HepG2 (cell line): ENCODE data around the gene LINS1. TPM values are rescaled to one million over a fixed set of nuclear protein-coding genes. Genes with fewer than 3 reads are reported as not detected.
A peak's percentile ranks its signal among the peaks of the same experiment; 100 is the strongest.

Experiments
- AHR ChIP-seq: IDR thresholded peaks from 2 replicates; pipeline ENCODE4 v1.6.1; 2018; ENCODE audit warnings: missing genetic modification reagents, missing compliant biosample characterization
- BATF2 ChIP-seq: sonication (generic); formaldehyde crosslinking; IDR thresholded peaks from 2 replicates; pipeline ENCODE4 v1.8.0; 2022; ENCODE audit warnings: mild to moderate bottlenecking, missing genetic modification reagents, moderate library complexity
- MAFG ChIP-seq: sonication (generic); formaldehyde crosslinking; IDR thresholded peaks from 2 replicates; pipeline ENCODE4 v1.5.1; 2020; ENCODE audit warnings: mild to moderate bottlenecking, missing genetic modification reagents
- MED1 ChIP-seq: sonication (generic); formaldehyde crosslinking; IDR thresholded peaks from 2 replicates; pipeline ENCODE4 v1.4.0; 2020; ENCODE audit warnings: missing genetic modification reagents
- NCOA2 ChIP-seq: sonication (generic); formaldehyde crosslinking; IDR thresholded peaks from 2 replicates; pipeline ENCODE4 v1.8.0; 2022; ENCODE audit warnings: inconsistent platforms
- NFIB ChIP-seq: sonication (generic); formaldehyde crosslinking; IDR thresholded peaks from 2 replicates; pipeline ENCODE4 v1.9.0; 2021; ENCODE audit warnings: missing genetic modification reagents, mild to moderate bottlenecking, borderline replicate concordance
- PATZ1 ChIP-seq: sonication (generic); formaldehyde crosslinking; IDR thresholded peaks from 2 replicates; pipeline ENCODE4 v1.4.0; 2020; ENCODE audit warnings: missing genetic modification reagents
- POLR2A ChIP-seq, 2 experiments: IDR thresholded peaks; 2 replicates each; pipeline ENCODE4 v1.6.1; 2011; ENCODE audit warnings: low read depth in 2 of 2, low read length in 2 of 2, mild to moderate bottlenecking in 1 of 2, moderate library complexity in 1 of 2; ENCODE audit not compliant: insufficient read depth in 1 of 2
- PRDM15 ChIP-seq: sonication (generic); formaldehyde crosslinking; IDR thresholded peaks from 2 replicates; pipeline ENCODE4 v1.4.0; 2020; ENCODE audit warnings: missing genetic modification reagents
- RAD51 ChIP-seq: fragments of 450-650 bp; IDR thresholded peaks from 2 replicates; pipeline ENCODE4 v1.6.1; 2016; ENCODE audit warnings: borderline replicate concordance
- SNAPC5 ChIP-seq: sonication (generic); formaldehyde crosslinking; IDR thresholded peaks from 2 replicates; pipeline ENCODE4 v1.8.1; 2023; ENCODE audit warnings: mild to moderate bottlenecking, missing genetic modification reagents, borderline replicate concordance
- STAG1 ChIP-seq: sonication (generic); formaldehyde crosslinking; IDR thresholded peaks from 2 replicates; pipeline ENCODE4 v1.4.0; 2020; ENCODE audit warnings: missing genetic modification reagents
- TERF1 ChIP-seq: sonication (generic); formaldehyde crosslinking; IDR thresholded peaks from 2 replicates; pipeline ENCODE4 v1.8.0; 2022; ENCODE audit warnings: mild to moderate bottlenecking, missing genetic modification reagents, moderate library complexity
- ZNF382 ChIP-seq: sonication (generic); formaldehyde crosslinking; IDR thresholded peaks from 2 replicates; pipeline ENCODE4 v1.5.0; 2020; ENCODE audit warnings: missing genetic modification reagents, mild to moderate bottlenecking, borderline replicate concordance
- ZNF451 ChIP-seq: sonication (generic); formaldehyde crosslinking; IDR thresholded peaks from 2 replicates; pipeline ENCODE4 v1.5.0; 2020; ENCODE audit warnings: mild to moderate bottlenecking, missing genetic modification reagents
- ZNF558 ChIP-seq: sonication (generic); formaldehyde crosslinking; IDR thresholded peaks from 2 replicates; pipeline ENCODE4 v1.9.0; 2022; ENCODE audit warnings: mild to moderate bottlenecking, missing genetic modification reagents, borderline replicate concordance
- ZNF577 ChIP-seq: sonication (generic); formaldehyde crosslinking; IDR thresholded peaks from 2 replicates; pipeline ENCODE4 v1.4.0; 2020; ENCODE audit warnings: mild to moderate bottlenecking, low read depth, missing genetic modification reagents, borderline replicate concordance
- ZNF580 ChIP-seq: IDR thresholded peaks from 2 replicates; pipeline ENCODE4 v1.6.1; 2016; ENCODE audit warnings: low read depth, borderline replicate concordance
- ZNF75D ChIP-seq: sonication (generic); formaldehyde crosslinking; IDR thresholded peaks from 2 replicates; pipeline ENCODE4 v1.8.1; 2023; ENCODE audit warnings: missing genetic modification reagents, mild to moderate bottlenecking, borderline replicate concordance
- ZNF777 ChIP-seq: sonication (generic); formaldehyde crosslinking; IDR thresholded peaks from 2 replicates; pipeline ENCODE4 v1.4.0; 2020; ENCODE audit warnings: missing genetic modification reagents
- polyA plus RNA-seq, 8 experiments: library from polyadenylated mRNA; depleted of rRNA in 3 of 8; stranded (reverse) in 7 of 8; unstranded in 1 of 8; fragments of >200 nt; fragmentation: Illumina TruSeq in 4 of 8; extraction: Trizol in 4 of 8; gene quantifications; 2 replicates each; pipeline versions ENCODE4 v1.2.1 to v1.2.3, GENCODE V29; 2011 to 2016; ENCODE audit warnings: low read depth in 4 of 8, missing spikeins in 1 of 8, mixed read lengths in 1 of 8; ENCODE audit not compliant: insufficient read depth in 1 of 8
- total RNA-seq, 5 experiments: library from RNA; depleted of rRNA; stranded (reverse); fragments of >200 nt; fragmentation: Illumina TruSeq; extraction: Trizol; gene quantifications; 2 replicates each; pipeline ENCODE4 v1.2.3, GENCODE V29; 2016; ENCODE audit warnings: low read depth in 1 of 5

LINS1 gene
- total and polyA plus RNA-seq, 2 of the 13 experiments (the other 11 are each of a cell fraction or from before 2014, with no cell fraction given): 9.8 to 10.4 TPM

- TF ChIP-seq ZNF580 (no peak; the same call in 1 of the 2 replicates), PATZ1 (CRISPR knock-in tag) (peak; percentile 97), RAD51 (no peak), ZNF451 (CRISPR knock-in tag) (no peak), AHR (CRISPR knock-in tag) (no peak), ZNF558 (no peak; the same call in 1 of the 2 replicates), ZNF75D (CRISPR knock-in tag) (no peak), ZNF777 (CRISPR knock-in tag) (no peak), STAG1 (CRISPR knock-in tag) (no peak), NFIB (CRISPR knock-in tag) (no peak), PRDM15 (CRISPR knock-in tag) (0 out of 2 replicates have a peak, but pooled peaks have one; percentile 73), MED1 (no peak), SNAPC5 (CRISPR knock-in tag) (no peak), MAFG (CRISPR knock-in tag) (no peak), NCOA2 (CRISPR knock-in tag) (no peak; the same call in 1 of the 2 replicates), BATF2 (no peak), TERF1 (CRISPR knock-in tag) (no peak), ZNF577 (no peak), ZNF382 (no peak), POLR2A (IDR thresholded peaks at IDR 0.05; ENCODE audit: insufficient read depth in 1 of 2, low read depth in 2 of 2, low read length in 2 of 2) (peak; percentile 39 to 84; a peak in 3 of 4 replicates)
Measured at GRCh38 chr15:100602064-100602822, at the start of gene LINS1, which contains the start of gene ASB7 (continued).
